A673 (cell line): Measurements from ENCODE around the gene GOLPH3L. TPM values are rescaled to one million over a fixed set of nuclear protein-coding genes. Genes with fewer than 3 reads are reported as not detected.

Experiments
- BruUV-seq: library from RNA; stranded (reverse); fragments of 400-500 nt; replicated peaks from 2 replicates; lab custom pipeline; 2021; lab: Mats Ljungman, UMichigan
- CTCF ChIA-PET: fragments of 300-600 bp; sonication (Branson Sonifier 250); formaldehyde crosslinking; loops from one replicate; lab custom pipeline; 2022; ENCODE audit warnings: antibody characterized with exemption; lab: Charles Lee
- POLR2A ChIA-PET: fragments of 300-600 bp; sonication (Branson Sonifier 250); formaldehyde crosslinking; loops from one replicate; lab custom pipeline; 2022; ENCODE audit warnings: antibody characterized with exemption; ENCODE audit not compliant: low non-redundant PET; lab: Charles Lee
- DNase-seq: peaks from one replicate; pipeline ENCODE4 v3.0.0-alpha.2; 2015; ENCODE audit warnings: low spot score
- H3K27ac ChIP-seq: fragments of 200-600 bp; sonication (generic); 2 replicates; pipeline ENCODE4 v1.5.1; 2016; ENCODE audit warnings: mixed run types, low read depth, mild to moderate bottlenecking, mixed read lengths, antibody characterized with exemption, low read length; ENCODE audit not compliant: poor library complexity, severe bottlenecking
- H3K27me3 ChIP-seq: fragments of 200-600 bp; sonication (generic); replicated peaks from 2 replicates; pipeline ENCODE4 v1.6.1; 2017; ENCODE audit warnings: mixed run types, low read depth, mild to moderate bottlenecking, mixed read lengths, antibody characterized with exemption, low read length; ENCODE audit not compliant: insufficient read depth, poor library complexity
- H3K36me3 ChIP-seq: fragments of 200-600 bp; sonication (generic); 2 replicates; pipeline ENCODE4 v1.6.1; 2016; ENCODE audit warnings: mixed run types, mild to moderate bottlenecking, mixed read lengths, antibody characterized with exemption, low read length; ENCODE audit not compliant: insufficient read depth, poor library complexity, severe bottlenecking
- H3K4me1 ChIP-seq: fragments of 200-600 bp; sonication (generic); 2 replicates; pipeline ENCODE4 v1.6.1; 2017; ENCODE audit warnings: mixed run types, mild to moderate bottlenecking, mixed read lengths, antibody characterized with exemption, low read length; ENCODE audit not compliant: insufficient read depth, poor library complexity, severe bottlenecking
- H3K4me3 ChIP-seq: fragments of 200-600 bp; sonication (generic); 2 replicates; pipeline ENCODE4 v1.5.1; 2016; ENCODE audit warnings: low read depth, mixed run types, mild to moderate bottlenecking, mixed read lengths, low read length; ENCODE audit not compliant: poor library complexity, severe bottlenecking
- H3K9me3 ChIP-seq: fragments of 200-600 bp; sonication (generic); 2 replicates; pipeline ENCODE4 v1.6.1; 2016; ENCODE audit warnings: mixed run types, low read depth, mild to moderate bottlenecking, mixed read lengths, antibody characterized with exemption, low read length; ENCODE audit not compliant: poor library complexity, severe bottlenecking
- EZH2 ChIP-seq: fragments of 200-600 bp; sonication (generic); IDR thresholded peaks from 2 replicates; pipeline ENCODE4 v1.6.1; 2017; ENCODE audit warnings: borderline replicate concordance, low read depth, mild to moderate bottlenecking, mixed read lengths, antibody characterized with exemption, low read length; ENCODE audit not compliant: poor library complexity, severe bottlenecking
- intact Hi-C: fragments of 100-400 bp; cut with micrococcal nuclease; formaldehyde crosslinking; loops from one replicate; pipeline ENCODE4 v1.10.0; 2022; ENCODE audit not compliant: unreplicated experiment
- total RNA-seq: library from RNA; stranded (reverse); gene quantifications from 2 replicates; pipeline ENCODE4 v1.2.3, GENCODE V29; 2021
- TF ChIP-seq, protein P1 (sequence below): fragments of 300-800, 200-600 bp; sonication (generic); conservative IDR thresholded peaks from 2 replicates; pipeline ENCODE4 v1.5.1; 2017; ENCODE audit warnings: low read depth, mild to moderate bottlenecking, antibody characterized with exemption, low read length, moderate library complexity, mixed read lengths

GOLPH3L gene
- total RNA-seq, 1 experiment from 2014 or later, result 22.6 TPM

DNA sequence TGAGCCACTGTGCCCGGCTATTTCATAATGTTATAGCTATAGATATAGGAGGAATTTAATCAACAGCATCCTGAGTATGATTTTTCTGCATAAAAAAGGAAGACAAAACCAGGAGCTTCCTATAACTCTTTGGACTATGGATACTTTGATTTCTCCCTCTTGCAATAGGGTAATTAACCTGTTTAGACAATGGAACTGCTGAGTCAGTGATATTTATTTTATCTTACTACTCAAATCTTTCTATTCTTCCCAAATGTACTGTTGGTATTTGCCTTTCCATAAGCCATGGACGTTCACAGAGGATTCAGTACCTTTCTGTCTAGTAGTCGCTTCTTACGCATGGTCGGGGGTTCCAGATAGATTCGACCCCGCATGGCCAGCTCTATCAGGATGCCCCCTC is 33.6 kb downstream of the GOLPH3L start:
- no TSS peak for BruUV-seq
- no peak for DNase-seq
- Histone ChIP-seq H3K27ac (no peak overlapping the region), H3K4me3 (no peak overlapping the region), H3K27me3 (no peaks in the 10 kb centered on the region), H3K36me3 (peaks cover 8% of the 10 kb centered on the region), H3K4me1 (no peaks in the 10 kb centered on the region), H3K9me3 (no peaks in the 10 kb centered on the region)
- intact Hi-C loops, result no loop called here
- ChIA-PET POLR2A (no interaction called here), CTCF (no interaction called here)
- TF ChIP-seq EZH2, result no peak
- TF ChIP-seq, protein P1, sequence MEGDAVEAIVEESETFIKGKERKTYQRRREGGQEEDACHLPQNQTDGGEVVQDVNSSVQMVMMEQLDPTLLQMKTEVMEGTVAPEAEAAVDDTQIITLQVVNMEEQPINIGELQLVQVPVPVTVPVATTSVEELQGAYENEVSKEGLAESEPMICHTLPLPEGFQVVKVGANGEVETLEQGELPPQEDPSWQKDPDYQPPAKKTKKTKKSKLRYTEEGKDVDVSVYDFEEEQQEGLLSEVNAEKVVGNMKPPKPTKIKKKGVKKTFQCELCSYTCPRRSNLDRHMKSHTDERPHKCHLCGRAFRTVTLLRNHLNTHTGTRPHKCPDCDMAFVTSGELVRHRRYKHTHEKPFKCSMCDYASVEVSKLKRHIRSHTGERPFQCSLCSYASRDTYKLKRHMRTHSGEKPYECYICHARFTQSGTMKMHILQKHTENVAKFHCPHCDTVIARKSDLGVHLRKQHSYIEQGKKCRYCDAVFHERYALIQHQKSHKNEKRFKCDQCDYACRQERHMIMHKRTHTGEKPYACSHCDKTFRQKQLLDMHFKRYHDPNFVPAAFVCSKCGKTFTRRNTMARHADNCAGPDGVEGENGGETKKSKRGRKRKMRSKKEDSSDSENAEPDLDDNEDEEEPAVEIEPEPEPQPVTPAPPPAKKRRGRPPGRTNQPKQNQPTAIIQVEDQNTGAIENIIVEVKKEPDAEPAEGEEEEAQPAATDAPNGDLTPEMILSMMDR, result no peak

DNA sequence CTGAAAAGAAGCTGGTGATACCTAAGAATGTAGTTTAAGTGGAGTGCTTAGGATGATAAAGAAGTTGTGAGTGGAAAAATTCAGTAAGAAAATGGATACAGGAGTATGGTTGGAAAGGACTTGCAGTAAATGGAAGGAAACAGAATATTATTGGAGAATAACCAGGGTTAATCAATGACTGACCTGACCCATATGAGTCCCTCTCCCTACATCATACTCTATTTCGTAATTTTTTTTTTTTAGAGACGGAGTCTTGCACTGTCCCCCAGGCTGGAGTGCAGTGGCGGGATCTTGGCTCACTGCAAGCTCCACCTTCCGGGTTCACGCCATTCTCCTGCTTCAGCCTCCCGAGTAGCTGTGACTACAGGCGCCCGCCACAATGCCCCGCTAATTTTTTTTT is 34.1 kb downstream of the GOLPH3L start:
- H3K36me3 ChIP-seq, result peaks cover 8% of the 10 kb centered on the region
- BruUV-seq, result no TSS peak
- intact Hi-C loops, result no loop called here
- no peaks in the 10 kb centered on the region for H3K27me3 ChIP-seq
- POLR2A ChIA-PET, result no interaction called here
- no peaks in the 10 kb centered on the region for H3K9me3 ChIP-seq
- H3K27ac ChIP-seq, result no peak overlapping the region
- no peak overlapping the region for H3K4me3 ChIP-seq
- no peak for DNase-seq
- CTCF ChIA-PET, result no interaction called here
- H3K4me1 ChIP-seq, result no peaks in the 10 kb centered on the region
- no peak for TF ChIP-seq EZH2
- TF ChIP-seq, protein P1, result no peak

DNA sequence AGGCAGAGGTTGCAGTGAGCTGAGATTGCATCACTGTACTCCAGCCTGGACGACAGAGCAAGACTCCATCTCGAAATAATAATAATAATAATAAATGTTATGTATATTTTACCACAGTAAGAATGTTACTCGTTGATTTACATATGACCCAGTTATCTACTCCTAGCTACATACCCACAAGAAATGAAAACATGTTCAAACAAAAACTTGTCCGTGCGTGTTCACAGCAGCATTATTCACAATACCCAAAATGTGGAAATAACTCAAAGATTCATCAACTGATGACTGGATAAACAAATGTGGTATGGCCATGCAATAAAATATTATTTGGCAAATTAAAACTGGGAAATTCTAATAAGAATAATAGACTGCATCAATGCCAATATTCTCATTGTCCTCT is 35.8 kb downstream of the GOLPH3L start:
- CTCF ChIA-PET, result no interaction called here
- Histone ChIP-seq H3K36me3 (peaks cover 8% of the 10 kb centered on the region), H3K4me3 (no peak overlapping the region), H3K4me1 (no peaks in the 10 kb centered on the region), H3K9me3 (no peaks in the 10 kb centered on the region), H3K27ac (no peak overlapping the region), H3K27me3 (no peaks in the 10 kb centered on the region)
- POLR2A ChIA-PET, result no interaction called here
- DNase-seq, result no peak
- intact Hi-C loops, result no loop called here
- TF ChIP-seq, protein P1, result no peak
- TF ChIP-seq EZH2, result no peak
- no TSS peak for BruUV-seq
